Measurements from ENCODE around the gene ADGRB2. TPM values are rescaled to one million over a fixed set of nuclear protein-coding genes. Genes with fewer than 3 reads are reported as not detected.

ADGRB2 gene
- total RNA-seq, 1 donor from 2014 or later = 7.1 TPM

DNA sequence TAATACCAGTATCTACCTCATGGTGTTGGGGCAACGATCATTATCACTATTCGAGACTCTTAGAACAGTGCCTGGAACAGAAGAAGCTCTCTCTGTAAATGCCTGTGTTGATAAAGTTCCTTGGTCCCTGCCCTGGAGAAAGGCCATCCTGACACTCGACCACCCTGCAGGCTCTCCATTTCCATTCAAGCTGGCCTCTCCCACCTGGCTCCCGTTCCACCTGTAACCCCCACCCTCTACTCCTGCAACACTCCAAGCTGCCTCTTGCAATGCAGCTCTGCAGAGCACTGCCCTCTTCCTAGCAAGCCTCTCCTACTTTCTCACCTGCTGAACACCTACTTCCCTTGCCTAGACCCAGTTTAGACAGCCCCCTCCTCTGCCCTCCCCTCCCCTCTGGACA, 45.6 kb upstream of the ADGRB2 start:
- H3K4me3 Mint-ChIP-seq = no peak overlapping the region
- Histone ChIP-seq H4K20me1 (ENCODE audit: low read depth) (no peaks in the 10 kb centered on the region), H3K27ac (no peak overlapping the region), H3K9me3 (ENCODE audit: low read depth) (no peaks in the 10 kb centered on the region), H3K36me3 (no peaks in the 10 kb centered on the region), H3K27me3 (no peaks in the 10 kb centered on the region), H3K4me3 (no peak overlapping the region), H3K4me2 (no peak overlapping the region), H2AFZ (replicated peaks) (no peak overlapping the region), H3F3A (ENCODE audit: low read depth) (peaks cover 5% of the 10 kb centered on the region), H3K4me1 (no peaks in the 10 kb centered on the region), H3K79me2 (ENCODE audit: low read depth) (no peaks in the 10 kb centered on the region), H3K9ac (no peak overlapping the region)
- DNase-seq (ENCODE audit: low spot score) = no peak
- TF ChIP-seq EZH2 (IDR thresholded peaks at IDR 0.05) (no peak), EZH2phosphoT487 (IDR thresholded peaks at IDR 0.05) (no peak)
- TF ChIP-seq, protein P1, sequence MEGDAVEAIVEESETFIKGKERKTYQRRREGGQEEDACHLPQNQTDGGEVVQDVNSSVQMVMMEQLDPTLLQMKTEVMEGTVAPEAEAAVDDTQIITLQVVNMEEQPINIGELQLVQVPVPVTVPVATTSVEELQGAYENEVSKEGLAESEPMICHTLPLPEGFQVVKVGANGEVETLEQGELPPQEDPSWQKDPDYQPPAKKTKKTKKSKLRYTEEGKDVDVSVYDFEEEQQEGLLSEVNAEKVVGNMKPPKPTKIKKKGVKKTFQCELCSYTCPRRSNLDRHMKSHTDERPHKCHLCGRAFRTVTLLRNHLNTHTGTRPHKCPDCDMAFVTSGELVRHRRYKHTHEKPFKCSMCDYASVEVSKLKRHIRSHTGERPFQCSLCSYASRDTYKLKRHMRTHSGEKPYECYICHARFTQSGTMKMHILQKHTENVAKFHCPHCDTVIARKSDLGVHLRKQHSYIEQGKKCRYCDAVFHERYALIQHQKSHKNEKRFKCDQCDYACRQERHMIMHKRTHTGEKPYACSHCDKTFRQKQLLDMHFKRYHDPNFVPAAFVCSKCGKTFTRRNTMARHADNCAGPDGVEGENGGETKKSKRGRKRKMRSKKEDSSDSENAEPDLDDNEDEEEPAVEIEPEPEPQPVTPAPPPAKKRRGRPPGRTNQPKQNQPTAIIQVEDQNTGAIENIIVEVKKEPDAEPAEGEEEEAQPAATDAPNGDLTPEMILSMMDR (IDR thresholded peaks at IDR 0.05) = no peak
- H3K27ac Mint-ChIP-seq = no peak overlapping the region
- peaks cover 2% of the 10 kb centered on the region for H3K9me3 Mint-ChIP-seq
- peaks cover 4% of the 10 kb centered on the region for H3K27me3 Mint-ChIP-seq (ENCODE audit: insufficient read depth, low read depth)
- H3K4me1 Mint-ChIP-seq = peaks cover 14% of the 10 kb centered on the region
- no peaks in the 10 kb centered on the region for H3K36me3 Mint-ChIP-seq

DNA sequence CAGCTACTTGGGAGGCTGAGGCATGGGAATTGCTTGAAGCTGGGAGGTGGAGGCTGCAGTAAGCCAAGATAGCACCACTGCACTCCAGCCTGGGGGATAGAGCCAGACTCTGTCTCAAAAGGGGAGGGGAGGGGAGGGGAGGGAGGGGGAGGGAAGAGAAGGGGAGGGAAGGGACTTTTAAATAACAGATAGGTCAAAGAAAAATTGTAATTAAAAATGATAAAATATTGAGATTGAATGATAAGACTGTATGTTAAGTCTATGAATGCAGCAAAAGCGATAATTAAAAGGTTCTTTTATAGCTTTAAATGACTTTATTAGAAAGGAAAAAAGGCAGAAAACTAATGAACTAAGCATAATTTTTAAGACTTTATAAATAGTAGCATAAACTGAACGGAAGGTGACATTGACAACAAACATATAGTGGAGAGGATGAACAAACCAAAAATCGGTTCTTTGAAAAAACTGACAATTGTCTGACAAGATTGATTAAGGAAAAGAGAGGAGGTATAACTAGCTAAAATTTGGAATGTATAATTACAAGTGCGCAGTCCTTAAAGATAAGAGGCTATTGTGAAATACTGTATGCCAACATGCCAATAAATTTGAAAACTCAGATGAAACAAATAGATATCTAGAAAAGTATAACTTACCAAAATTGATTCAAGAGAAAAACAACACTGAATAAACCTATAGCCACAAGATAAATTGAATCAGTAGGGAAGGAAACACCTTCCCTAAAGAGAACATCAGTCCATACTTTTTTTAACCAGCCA, 43.3 kb upstream of the ADGRB2 start:
- Histone ChIP-seq H3K27ac (no peak overlapping the region), H3K4me2 (no peak overlapping the region), H3F3A (ENCODE audit: low read depth) (peaks cover 5% of the 10 kb centered on the region), H3K79me2 (ENCODE audit: low read depth) (no peaks in the 10 kb centered on the region), H2AFZ (replicated peaks) (no peak overlapping the region), H3K9ac (no peak overlapping the region), H4K20me1 (ENCODE audit: low read depth) (no peaks in the 10 kb centered on the region), H3K4me1 (no peaks in the 10 kb centered on the region), H3K27me3 (no peaks in the 10 kb centered on the region), H3K9me3 (ENCODE audit: low read depth) (no peaks in the 10 kb centered on the region), H3K4me3 (no peak overlapping the region), H3K36me3 (no peaks in the 10 kb centered on the region)
- peaks cover 4% of the 10 kb centered on the region for H3K27me3 Mint-ChIP-seq (ENCODE audit: insufficient read depth, low read depth)
- no peaks in the 10 kb centered on the region for H3K36me3 Mint-ChIP-seq
- H3K4me3 Mint-ChIP-seq = no peak overlapping the region
- H3K4me1 Mint-ChIP-seq = peaks cover 14% of the 10 kb centered on the region
- H3K27ac Mint-ChIP-seq = no peak overlapping the region
- TF ChIP-seq, protein P1 (IDR thresholded peaks at IDR 0.05) = no peak
- no peak for TF ChIP-seq EZH2 (IDR thresholded peaks at IDR 0.05)
- H3K9me3 Mint-ChIP-seq = peaks cover 2% of the 10 kb centered on the region
- DNase-seq (ENCODE audit: low spot score) = no peak

DNA sequence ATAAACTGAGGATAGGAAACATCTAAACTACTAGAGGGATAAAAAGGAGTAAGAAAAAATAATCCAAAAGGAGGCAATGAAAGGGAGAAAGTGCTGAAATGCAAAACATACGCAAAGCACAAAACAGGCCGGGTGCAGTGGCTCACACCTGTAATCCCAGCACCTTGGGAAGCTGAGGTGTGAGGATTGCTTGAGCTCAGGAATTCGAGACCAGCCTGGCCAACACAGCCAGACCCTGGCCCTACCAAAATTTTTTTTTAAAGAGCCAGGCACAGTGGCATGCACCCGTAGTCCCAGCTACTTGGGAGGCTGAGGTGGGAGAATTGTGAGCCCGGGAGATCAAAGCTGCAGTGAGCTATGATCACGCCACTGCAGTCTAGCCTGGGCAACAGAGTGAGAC, 41.2 kb upstream of the ADGRB2 start:
- H3K27ac ChIP-seq = no peak overlapping the region
- H3F3A ChIP-seq (ENCODE audit: low read depth) = no peaks in the 10 kb centered on the region
- no peaks in the 10 kb centered on the region for H3K36me3 Mint-ChIP-seq
- DNase-seq (ENCODE audit: low spot score) = no peak
- peaks cover 13% of the 10 kb centered on the region for H3K4me1 Mint-ChIP-seq
- TF ChIP-seq EZH2 (IDR thresholded peaks at IDR 0.05) = no peak
- no peak for TF ChIP-seq EZH2phosphoT487 (IDR thresholded peaks at IDR 0.05)
- TF ChIP-seq, protein P1 (IDR thresholded peaks at IDR 0.05) = no peak
- no peak overlapping the region for H3K4me3 ChIP-seq
- no peaks in the 10 kb centered on the region for H3K79me2 ChIP-seq (ENCODE audit: low read depth)
- peaks cover 2% of the 10 kb centered on the region for H3K4me1 ChIP-seq
- no peak overlapping the region for H3K27ac Mint-ChIP-seq
- no peak overlapping the region for H2AFZ ChIP-seq (replicated peaks)
- no peak overlapping the region for H3K9ac ChIP-seq
- no peak overlapping the region for H3K4me3 Mint-ChIP-seq
- no peaks in the 10 kb centered on the region for H3K27me3 Mint-ChIP-seq (ENCODE audit: insufficient read depth, low read depth)
- H4K20me1 ChIP-seq (ENCODE audit: low read depth) = no peaks in the 10 kb centered on the region
- no peaks in the 10 kb centered on the region for H3K36me3 ChIP-seq
- H3K9me3 Mint-ChIP-seq = peaks cover 2% of the 10 kb centered on the region
- H3K9me3 ChIP-seq (ENCODE audit: low read depth) = no peaks in the 10 kb centered on the region
- no peak overlapping the region for H3K4me2 ChIP-seq
- no peaks in the 10 kb centered on the region for H3K27me3 ChIP-seq
